Measurements from ENCODE around the gene PABPN1L. TPM values are rescaled to one million over a fixed set of nuclear protein-coding genes. Genes with fewer than 3 reads are reported as not detected.

The PABPN1L gene
- total and polyA plus RNA-seq, 2 of the 8 experiments (the other 6 are each of a cell fraction or from before 2014, with no cell fraction given), result not detected

GRCh38 chr16:88861359-88861758 is 5.1 kb downstream of the PABPN1L start:
- POLR2A ChIA-PET (ENCODE audit: partially characterized antibody), result interaction anchor here (2.0 kb wide), 1 partner anchor 12 kb away, joined by 4 read pairs; no protein-coding TSS in a partner anchor
- no peak overlapping the region for H2BK15ac ChIP-seq (ENCODE audit: low read length)
- H3K27ac ChIP-seq (ENCODE audit: low read depth, low read length), result no peak overlapping the region
- peaks cover 11 to 21% (median 15%) of the 10 kb centered on the region in 4 experiments for H3K36me3 ChIP-seq (ENCODE audit: control insufficient read depth in 2 of 4, insufficient read depth in 4 of 4, low read length in 3 of 4)
- H4K91ac ChIP-seq (replicated peaks; ENCODE audit: insufficient read length, low read length), result no peak overlapping the region
- no peak for DNase-seq (ENCODE audit: low read depth in 1 of 2, low spot score in 2 of 2)
- no peak overlapping the region; the same call in 1 of the 2 replicates for H4K8ac ChIP-seq (ENCODE audit: extremely low read depth, insufficient read depth, low read length)
- H3K9me3 ChIP-seq (ENCODE audit: insufficient read depth in 2 of 2, low read depth in 1 of 2, low read length in 1 of 2), result no peaks in the 10 kb centered on the region
- H3K56ac ChIP-seq (replicated peaks; ENCODE audit: insufficient read length, low read depth, low read length), result no peak overlapping the region
- FAIRE-seq, result no peak
- CTCF ChIA-PET (ENCODE audit: partially characterized antibody), result no interaction called here
- no peak overlapping the region for H3K14ac ChIP-seq (ENCODE audit: insufficient read length)
- H2AK5ac ChIP-seq (ENCODE audit: low read depth, low read length), result no peak overlapping the region
- no peaks in the 10 kb centered on the region for H3K27me3 ChIP-seq (replicated peaks in 1 of 4; ENCODE audit: control insufficient read depth in 3 of 4, extremely low read depth in 1 of 4, insufficient read depth in 3 of 4, low read length in 3 of 4)
- H2BK5ac ChIP-seq (ENCODE audit: low read depth, low read length), result no peak overlapping the region
- no peak overlapping the region for H2BK120ac ChIP-seq (replicated peaks; ENCODE audit: low read depth, low read length)
- H4K5ac ChIP-seq (ENCODE audit: insufficient read length, low read depth, low read length), result no peak overlapping the region
- no peaks in the 10 kb centered on the region; the same call in 1 of the 2 replicates for H3K23me2 ChIP-seq (ENCODE audit: low read depth, low read length)
- H3K79me2 ChIP-seq (ENCODE audit: control insufficient read depth in 1 of 2, insufficient read depth in 2 of 2, low read length in 2 of 2), result peaks cover 0 to 12% of the 10 kb centered on the region in 2 experiments; a peak in 1 of 4 replicates
- H3K9ac ChIP-seq (replicated peaks in 1 of 4; ENCODE audit: extremely low read depth in 1 of 4, low read depth in 3 of 4, low read length in 3 of 4), result no peak overlapping the region
- H3K4me2 ChIP-seq (ENCODE audit: insufficient read depth in 1 of 2, low read depth in 2 of 2, low read length in 2 of 2), result no peak overlapping the region
- no peak overlapping the region for H3K4ac ChIP-seq (replicated peaks; ENCODE audit: insufficient read length, low read depth, low read length)
- no peak overlapping the region for H2BK20ac ChIP-seq (ENCODE audit: low read length)
- no peaks in the 10 kb centered on the region; a peak in 1 of 7 replicates for H3K4me1 ChIP-seq (replicated peaks in 1 of 4; ENCODE audit: control insufficient read depth in 3 of 4, insufficient read depth in 4 of 4, low read length in 3 of 4)
- H4K20me1 ChIP-seq (replicated peaks in 1 of 2; ENCODE audit: control insufficient read depth in 1 of 2, insufficient read depth in 2 of 2, low read length in 2 of 2), result peaks cover 3 to 4% of the 10 kb centered on the region in 2 experiments
- no peak overlapping the region for H3K4me3 ChIP-seq (ENCODE audit: extremely low read depth in 1 of 4, insufficient read depth in 2 of 4, low read depth in 3 of 4, low read length in 4 of 4)
- H2AFZ ChIP-seq (ENCODE audit: low read length), result no peak overlapping the region
- H3K79me1 ChIP-seq (ENCODE audit: low read depth, low read length), result peaks cover 4% of the 10 kb centered on the region; the same call in 1 of the 2 replicates
- no peak overlapping the region for H3K23ac ChIP-seq (ENCODE audit: insufficient read length)
- H3K18ac ChIP-seq (ENCODE audit: extremely low read depth, low read length), result no peak overlapping the region
- no peak overlapping the region for H2BK12ac ChIP-seq (ENCODE audit: low read depth, low read length)
- 92% methylated on average over 19 of the region's 19 CpGs; no CpG with 5 or more reads in 1 of the 2 experiments for whole genome bisulfite sequencing, 2 experiments (ENCODE audit: extremely low coverage in 1 of 2, insufficient coverage in 1 of 2, insufficient read length in 1 of 2, insufficient replicate concordance in 2 of 2, low coverage in 1 of 2, low lambda C conversion rate in 2 of 2, missing lambda C conversion rate in 1 of 2)
- TF ChIP-seq KDM5A (IDR thresholded peaks at IDR 0.05; ENCODE audit: low read length) (no peak), JUN (IDR thresholded peaks at IDR 0.05; ENCODE audit: low read depth, low read length) (no peak), TAF7 (optimal IDR thresholded peaks at IDR 0.05; ENCODE audit: borderline replicate concordance, low read depth, low read length) (no peak), KDM1A (IDR thresholded peaks at IDR 0.05; ENCODE audit: borderline replicate concordance, low read length) (no peak), BACH1 (IDR thresholded peaks at IDR 0.05; ENCODE audit: low read length) (no peak), SP1 (IDR thresholded peaks at IDR 0.05; ENCODE audit: low read depth, low read length) (no peak), E2F6 (IDR thresholded peaks at IDR 0.05) (no peak), POLR2A (IDR thresholded peaks at IDR 0.05; ENCODE audit: control extremely low read depth in 1 of 2, low read depth in 2 of 2, low read length in 2 of 2) (no peak), CTCF (IDR thresholded peaks at IDR 0.05; ENCODE audit: control extremely low read depth in 1 of 3, insufficient read depth in 1 of 3, low read depth in 1 of 3, low read length in 3 of 3) (no peak), RNF2 (IDR thresholded peaks at IDR 0.05; ENCODE audit: borderline replicate concordance, low read depth, low read length, missing control alignments, poor library complexity, severe bottlenecking) (no peak), TEAD4 (IDR thresholded peaks at IDR 0.05; ENCODE audit: low read depth, low read length) (no peak)

Data from H1 (cell line).